H9 (cell line): ENCODE measurements around the gene STXBP1. TPM values are rescaled to one million over a fixed set of nuclear protein-coding genes. Genes with fewer than 3 reads are reported as not detected.
A peak's percentile ranks its signal among the peaks of the same experiment; 100 is the strongest.

Experiments
- DNase-seq: peaks from one replicate; pipeline ENCODE4 v3.0.0-alpha.2; 2017
- H2AFZ ChIP-seq: one replicate; pipeline ENCODE4 v1.6.1; 2013; ENCODE audit warnings: mild to moderate bottlenecking, low read length, control low read depth, moderate library complexity
- H2AK5ac ChIP-seq: 2 replicates; pipeline ENCODE4 v1.6.1; 2013; ENCODE audit warnings: low read length, control low read depth, mixed read lengths; ENCODE audit not compliant: insufficient read length
- H2BK120ac ChIP-seq: one replicate; pipeline ENCODE4 v1.6.1; 2013; ENCODE audit warnings: low read depth, mild to moderate bottlenecking, low read length, control low read depth, inconsistent platforms; ENCODE audit not compliant: poor library complexity, severe bottlenecking
- H2BK12ac ChIP-seq: 2 replicates; pipeline ENCODE4 v1.6.1; 2013; ENCODE audit warnings: low read length, control low read depth, mixed read lengths, low read depth; ENCODE audit not compliant: insufficient read length
- H2BK15ac ChIP-seq: 2 replicates; pipeline ENCODE4 v1.6.1; 2013; ENCODE audit warnings: low read depth, low read length, control low read depth
- H2BK20ac ChIP-seq: one replicate; pipeline ENCODE4 v1.6.1; 2013; ENCODE audit warnings: low read depth, mild to moderate bottlenecking, low read length, control low read depth, inconsistent platforms; ENCODE audit not compliant: poor library complexity, severe bottlenecking
- H2BK5ac ChIP-seq: 2 replicates; pipeline ENCODE4 v1.6.1; 2013; ENCODE audit warnings: low read length, control low read depth, mixed read lengths; ENCODE audit not compliant: insufficient read length
- H3K14ac ChIP-seq: 2 replicates; pipeline ENCODE4 v1.6.1; 2013; ENCODE audit warnings: low read length, control low read depth; ENCODE audit not compliant: insufficient read depth
- H3K18ac ChIP-seq: 2 replicates; pipeline ENCODE4 v1.6.1; 2013; ENCODE audit warnings: low read depth, mild to moderate bottlenecking, mixed read lengths, low read length, control low read depth; ENCODE audit not compliant: insufficient read length
- H3K23ac ChIP-seq: 2 replicates; pipeline ENCODE4 v1.6.1; 2013; ENCODE audit warnings: low read length, control low read depth, mixed read lengths, low read depth; ENCODE audit not compliant: insufficient read length
- H3K23me2 ChIP-seq: 2 replicates; pipeline ENCODE4 v1.6.1; 2013; ENCODE audit warnings: low read depth, mild to moderate bottlenecking, mixed read lengths, low read length, control low read depth; ENCODE audit not compliant: insufficient read length, poor library complexity, severe bottlenecking
- H3K27ac ChIP-seq: 2 replicates; pipeline ENCODE4 v1.5.1; 2013; ENCODE audit warnings: low read length, control low read depth, mixed read lengths, low read depth; ENCODE audit not compliant: insufficient read length
- H3K27me3 ChIP-seq: 2 replicates; pipeline ENCODE4 v1.6.1; 2013; ENCODE audit warnings: low read length, control low read depth, inconsistent platforms; ENCODE audit not compliant: insufficient read depth
- H3K4ac ChIP-seq: 2 replicates; pipeline ENCODE4 v1.6.1; 2013; ENCODE audit warnings: low read depth, mild to moderate bottlenecking, control low read depth, inconsistent platforms, low read length, moderate library complexity
- H3K4me1 ChIP-seq: 2 replicates; pipeline ENCODE4 v1.6.1; 2013; ENCODE audit warnings: low read length, control low read depth, inconsistent platforms; ENCODE audit not compliant: insufficient read depth
- H3K4me2 ChIP-seq: 2 replicates; pipeline ENCODE4 v1.6.1; 2013; ENCODE audit warnings: low read length, control low read depth, mixed read lengths; ENCODE audit not compliant: insufficient read length, insufficient read depth
- H3K56ac ChIP-seq: 2 replicates; pipeline ENCODE4 v1.6.1; 2013; ENCODE audit warnings: low read depth, mild to moderate bottlenecking, mixed read lengths, low read length, control low read depth; ENCODE audit not compliant: insufficient read length
- H3K79me1 ChIP-seq: 2 replicates; pipeline ENCODE4 v1.6.1; 2013; ENCODE audit warnings: low read depth, mild to moderate bottlenecking, moderate library complexity, low read length, control low read depth, inconsistent platforms; ENCODE audit not compliant: insufficient read depth, poor library complexity, severe bottlenecking
- H3K79me2 ChIP-seq: 2 replicates; pipeline ENCODE4 v1.6.1; 2013; ENCODE audit warnings: low read length, control low read depth, inconsistent platforms; ENCODE audit not compliant: insufficient read depth
- H3K9ac ChIP-seq: 2 replicates; pipeline ENCODE4 v1.6.1; 2013; ENCODE audit warnings: low read length, control low read depth, mixed read lengths; ENCODE audit not compliant: insufficient read length; ENCODE audit errors: extremely low read depth
- H3K9me3 ChIP-seq: one replicate; pipeline ENCODE4 v1.6.1; 2013; ENCODE audit warnings: low read depth, low read length, inconsistent platforms; ENCODE audit not compliant: control insufficient read depth
- H3T11ph ChIP-seq: one replicate; pipeline ENCODE4 v1.6.1; 2013; ENCODE audit warnings: mild to moderate bottlenecking, low read length, control low read depth, inconsistent platforms
- H4K20me1 ChIP-seq: one replicate; pipeline ENCODE4 v1.6.1; 2013; ENCODE audit not compliant: control insufficient read depth, insufficient read length, insufficient read depth
- H4K5ac ChIP-seq: 2 replicates; pipeline ENCODE4 v1.6.1; 2013; ENCODE audit warnings: low read depth, mild to moderate bottlenecking, mixed read lengths, low read length, control low read depth; ENCODE audit not compliant: insufficient read length
- H4K8ac ChIP-seq: replicated peaks from 2 replicates; pipeline ENCODE4 v1.6.1; 2013; ENCODE audit warnings: low read length, control low read depth, mixed read lengths, low read depth; ENCODE audit not compliant: insufficient read length
- H4K91ac ChIP-seq: 2 replicates; pipeline ENCODE4 v1.6.1; 2013; ENCODE audit warnings: low read depth, mild to moderate bottlenecking, moderate library complexity, mixed read lengths, low read length, control low read depth; ENCODE audit not compliant: insufficient read length
- H3K27ac Mint-ChIP-seq, 3 experiments: 2 replicates in 2 of 3; 3 replicates in 1 of 3; pipeline ENCODE4 v1.8.0; 2020 to 2021; ENCODE audit warnings: mixed read lengths in 3 of 3, mild to moderate bottlenecking in 1 of 3, moderate library complexity in 1 of 3
- H3K27me3 Mint-ChIP-seq: 2 replicates; pipeline ENCODE4 v1.8.0; 2021; ENCODE audit warnings: low read depth, mild to moderate bottlenecking, moderate library complexity, mixed read lengths
- H3K36me3 Mint-ChIP-seq, 3 experiments: 2 replicates in 2 of 3; 3 replicates in 1 of 3; pipeline ENCODE4 v1.8.0; 2020 to 2021; ENCODE audit warnings: low read depth in 3 of 3, mixed read lengths in 3 of 3; ENCODE audit not compliant: insufficient read depth in 1 of 3
- H3K4me1 Mint-ChIP-seq, 2 experiments: 2 replicates each; pipeline ENCODE4 v1.8.0; 2020; ENCODE audit warnings: mixed read lengths in 2 of 2
- H3K4me3 Mint-ChIP-seq, 2 experiments: 2 replicates in 1 of 2; 3 replicates in 1 of 2; pipeline ENCODE4 v1.8.0; 2020 to 2021; ENCODE audit warnings: mild to moderate bottlenecking in 2 of 2, mixed read lengths in 2 of 2, moderate library complexity in 1 of 2
- H3K9me3 Mint-ChIP-seq, 2 experiments: 2 replicates in 1 of 2; 3 replicates in 1 of 2; pipeline ENCODE4 v1.8.0; 2020; ENCODE audit warnings: mild to moderate bottlenecking in 2 of 2, mixed read lengths in 2 of 2, moderate library complexity in 1 of 2
- WGBS: extraction: QIAGEN DNeasy Blood & Tissue Kit; methylation state at CpG from one replicate; pipeline ENCODE4 v1.1.7; 2013; ENCODE audit warnings: missing lambda C conversion rate, low lambda C conversion rate, mixed read lengths; ENCODE audit not compliant: insufficient read length; ENCODE audit errors: extremely low coverage; 5-methylcytosine and 5-hydroxymethylcytosine counted together
- total RNA-seq: library from RNA; stranded (reverse); gene quantifications from 2 replicates; pipeline ENCODE4 v1.2.1, GENCODE V29; 2021
- TF ChIP-seq, protein P1 (sequence below): fragments of 200-600 bp; sonication (generic); conservative IDR thresholded peaks from 3 replicates; pipeline ENCODE4 v1.8.0; 2021; ENCODE audit warnings: antibody characterized with exemption, mild to moderate bottlenecking

STXBP1 gene
- total RNA-seq, 1 experiment from 2014 or later, result 22.3 TPM

DNA sequence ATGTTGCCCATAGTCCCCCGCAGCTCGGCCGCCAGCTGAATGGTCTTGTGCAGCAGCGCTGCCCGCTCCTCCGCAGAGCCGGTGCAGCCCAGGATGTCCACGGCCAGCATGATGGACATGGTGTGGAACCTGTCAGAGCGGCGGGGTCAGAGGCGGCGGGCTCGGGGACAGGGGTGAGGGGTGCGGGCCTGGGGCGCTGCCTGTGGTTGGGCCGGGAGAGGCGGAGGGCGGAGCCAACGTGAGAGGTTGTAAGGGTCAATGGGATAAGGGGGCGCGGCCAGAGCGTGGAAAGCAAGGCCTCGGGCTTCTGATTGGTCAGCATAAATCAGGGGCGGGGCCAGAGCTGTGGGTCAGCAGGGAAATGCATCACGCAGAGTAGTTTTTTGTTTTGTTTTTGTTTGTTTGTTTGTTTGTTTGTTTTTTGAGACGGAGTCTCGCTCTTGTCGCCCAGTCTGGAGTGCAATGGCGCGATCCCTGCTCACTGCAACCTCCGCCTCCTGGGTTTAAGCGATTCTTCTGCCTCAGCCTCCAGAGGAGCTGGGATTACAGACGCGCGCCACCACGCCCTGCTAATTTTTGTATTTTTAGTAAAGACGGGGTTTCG, 129.9 kb downstream of the STXBP1 start:
- Histone ChIP-seq H2AFZ (no peak overlapping the region), H4K8ac (no peak overlapping the region), H4K5ac (no peak overlapping the region), H3K4me2 (peak overlapping the region; percentile 75), H3K4ac (no peak overlapping the region), H2BK20ac (no peak overlapping the region), H2BK15ac (no peak overlapping the region), H3K14ac (no peak overlapping the region), H3K4me1 (no peaks in the 10 kb centered on the region), H3K56ac (no peak overlapping the region), H3K9ac (no peak overlapping the region), H2BK5ac (no peak overlapping the region), H3K23ac (no peak overlapping the region), H3K27ac (no peak overlapping the region), H3K27me3 (no peaks in the 10 kb centered on the region), H3T11ph (no peak overlapping the region), H2BK12ac (no peak overlapping the region), H2AK5ac (no peak overlapping the region), H3K79me1 (no peaks in the 10 kb centered on the region), H3K23me2 (peaks cover 7% of the 10 kb centered on the region), H4K91ac (no peak overlapping the region), H3K79me2 (no peaks in the 10 kb centered on the region), H3K9me3 (no peaks in the 10 kb centered on the region), H3K18ac (no peak overlapping the region), H2BK120ac (no peak overlapping the region), H4K20me1 (no peaks in the 10 kb centered on the region)
- Mint-ChIP-seq H3K4me3 (peak overlapping the region; percentile 73 to 91), H3K27ac (peak overlapping the region in 2 of 3 experiments; percentile 89 to 97; a peak in 4 of 7 replicates), H3K9me3 (no peaks in the 10 kb centered on the region), H3K4me1 (peaks cover 4 to 15% of the 10 kb centered on the region in 2 experiments), H3K36me3 (no peaks in the 10 kb centered on the region), H3K27me3 (peaks cover 18% of the 10 kb centered on the region)
- TF ChIP-seq, protein P1, sequence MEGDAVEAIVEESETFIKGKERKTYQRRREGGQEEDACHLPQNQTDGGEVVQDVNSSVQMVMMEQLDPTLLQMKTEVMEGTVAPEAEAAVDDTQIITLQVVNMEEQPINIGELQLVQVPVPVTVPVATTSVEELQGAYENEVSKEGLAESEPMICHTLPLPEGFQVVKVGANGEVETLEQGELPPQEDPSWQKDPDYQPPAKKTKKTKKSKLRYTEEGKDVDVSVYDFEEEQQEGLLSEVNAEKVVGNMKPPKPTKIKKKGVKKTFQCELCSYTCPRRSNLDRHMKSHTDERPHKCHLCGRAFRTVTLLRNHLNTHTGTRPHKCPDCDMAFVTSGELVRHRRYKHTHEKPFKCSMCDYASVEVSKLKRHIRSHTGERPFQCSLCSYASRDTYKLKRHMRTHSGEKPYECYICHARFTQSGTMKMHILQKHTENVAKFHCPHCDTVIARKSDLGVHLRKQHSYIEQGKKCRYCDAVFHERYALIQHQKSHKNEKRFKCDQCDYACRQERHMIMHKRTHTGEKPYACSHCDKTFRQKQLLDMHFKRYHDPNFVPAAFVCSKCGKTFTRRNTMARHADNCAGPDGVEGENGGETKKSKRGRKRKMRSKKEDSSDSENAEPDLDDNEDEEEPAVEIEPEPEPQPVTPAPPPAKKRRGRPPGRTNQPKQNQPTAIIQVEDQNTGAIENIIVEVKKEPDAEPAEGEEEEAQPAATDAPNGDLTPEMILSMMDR, result no peak
- no CpG with 5 or more reads among the region's 38 CpGs for WGBS
- peak; percentile 98 for DNase-seq

Other genes starting within 250 kb of the STXBP1 start
- 38.3 and 38.4 TPM in 2 replicates for gene SLC2A8, start 215.1 kb upstream of the STXBP1 start, total RNA-seq
- 11.5 TPM in 2 replicates for gene ZNF79, start 187.9 kb upstream of the STXBP1 start, total RNA-seq
- gene RPL12, start 160.9 kb upstream of the STXBP1 start, total RNA-seq, result 1,710 and 1,711 TPM in 2 replicates
- 15.0 and 16.2 TPM in 2 replicates for gene LRSAM1, start 160.8 kb upstream of the STXBP1 start, total RNA-seq
- 0.15 and 0.22 TPM in 2 replicates for gene CFAP157, start 94.7 kb downstream of the STXBP1 start, total RNA-seq
- gene PTRH1, start 103.4 kb downstream of the STXBP1 start, total RNA-seq, result 10.6 and 10.9 TPM in 2 replicates
- not detected in 2 replicates for gene TTC16, start 103.8 kb downstream of the STXBP1 start, total RNA-seq
- 13.2 and 16.3 TPM in 2 replicates for gene TOR2A, start 123.0 kb downstream of the STXBP1 start, total RNA-seq
- gene SH2D3C, start 166.4 kb downstream of the STXBP1 start, total RNA-seq, result 1.3 and 1.7 TPM in 2 replicates
- gene CDK9, start 173.8 kb downstream of the STXBP1 start, total RNA-seq, result 85.7 and 87.8 TPM in 2 replicates
- 68.4 TPM in 2 replicates for gene FPGS, start 190.6 kb downstream of the STXBP1 start, total RNA-seq
- gene ENG, start 242.4 kb downstream of the STXBP1 start, total RNA-seq, result 1.8 and 2.1 TPM in 2 replicates